ENCODE results near the gene BOLA3.
A peak's percentile ranks its signal among the peaks of the same experiment; 100 is the strongest.
"Not testable (repeated sequence)": the region's sequence is repeated elsewhere in the genome, so short reads cannot be mapped to it uniquely, and the experiment has no call there.

BOLA3 gene, protein sequence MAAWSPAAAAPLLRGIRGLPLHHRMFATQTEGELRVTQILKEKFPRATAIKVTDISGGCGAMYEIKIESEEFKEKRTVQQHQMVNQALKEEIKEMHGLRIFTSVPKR

DNA sequence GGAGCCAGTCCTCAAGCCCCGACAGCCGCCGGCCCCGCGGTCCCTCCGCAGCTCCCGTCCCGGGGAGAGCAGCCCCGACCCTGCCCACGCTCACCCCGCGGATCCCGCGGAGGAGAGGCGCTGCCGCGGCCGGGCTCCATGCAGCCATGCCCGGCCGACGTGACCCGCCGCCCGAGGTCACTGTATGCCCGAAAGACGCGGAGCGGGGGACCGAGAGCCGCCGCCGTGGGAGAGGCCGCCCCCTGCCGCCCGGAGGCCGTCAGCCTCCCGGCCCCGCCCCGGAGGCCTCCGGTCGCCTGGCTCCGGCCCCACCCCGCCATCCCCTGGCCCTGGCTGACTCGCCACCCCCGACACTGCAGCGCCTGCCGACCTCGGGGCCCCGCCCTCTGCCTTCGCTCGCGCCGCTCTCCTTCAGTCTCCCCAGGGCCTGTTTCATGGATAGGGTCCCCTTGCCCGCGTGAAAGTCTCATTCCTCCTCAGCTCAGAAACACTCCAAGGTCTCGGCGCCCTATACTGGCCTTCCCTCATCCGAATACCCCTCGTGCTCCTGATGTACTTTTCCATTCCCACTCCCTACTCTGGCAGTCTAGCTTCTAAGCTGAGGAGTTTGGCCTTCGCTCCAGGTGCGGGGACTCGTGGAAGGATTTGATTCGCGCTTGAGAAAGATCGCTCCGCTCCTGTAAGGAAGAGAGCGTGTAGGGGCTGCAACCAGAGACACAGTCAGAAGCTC lies at the start of gene BOLA3:
Gene BOLA3, minus strand, starts transcription at position 186 of the 730 bp plus-strand sequence. Its CDS starts 38 bp downstream, at position 148.
- Histone ChIP-seq H3K27ac (ENCODE audit: low read length) (peak within 1 kb of the TSS; percentile 65), H3K36me3 (ENCODE audit: control insufficient read depth, low read depth, low read length) (peaks cover 5% of the 10 kb centered on the region), H3K9ac (ENCODE audit: low read length) (peak within 1 kb of the TSS; percentile 88), H3K9me3 (ENCODE audit: control insufficient read depth, low read depth, low read length) (no peaks in the 10 kb centered on the region), H3K4me3 (ENCODE audit: low read length) (peak within 1 kb of the TSS; percentile 89), H3K27me3 (ENCODE audit: control insufficient read depth, insufficient read depth, low read length) (no peaks in the 10 kb centered on the region), H3K4me1 (ENCODE audit: control insufficient read depth, low read depth, low read length) (peaks cover 10% of the 10 kb centered on the region)

DNA sequence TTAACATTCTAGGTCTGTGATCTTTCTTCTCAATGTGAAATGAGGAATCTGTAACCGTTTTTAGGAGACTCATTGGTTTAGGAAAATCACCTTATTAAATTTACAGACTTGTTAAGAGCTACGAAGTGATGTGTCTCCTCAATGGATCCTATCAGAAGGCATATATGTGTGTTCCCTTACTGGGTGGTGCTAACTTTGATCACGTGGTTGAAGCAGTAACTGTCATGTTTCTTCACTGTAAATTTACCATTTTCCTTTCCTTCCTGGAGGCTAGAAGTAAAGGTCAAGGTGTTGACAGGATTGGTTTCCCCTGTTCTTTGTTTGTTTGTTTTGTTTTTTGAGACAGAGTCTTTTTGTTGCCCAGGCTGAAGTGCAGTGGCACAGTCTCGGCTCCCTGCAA lies 49.3 kb upstream of the BOLA3 start:
- no peak overlapping the region for H3K27ac ChIP-seq (ENCODE audit: low read length)
- no peak overlapping the region for H3K4me3 ChIP-seq (ENCODE audit: low read length)
- no peak overlapping the region for H3K9ac ChIP-seq (ENCODE audit: low read length)
- peaks cover 5% of the 10 kb centered on the region for H3K27me3 ChIP-seq (ENCODE audit: control insufficient read depth, insufficient read depth, low read length)
- peaks cover 15% of the 10 kb centered on the region for H3K4me1 ChIP-seq (ENCODE audit: control insufficient read depth, low read depth, low read length)
- H3K9me3 ChIP-seq (ENCODE audit: control insufficient read depth, low read depth, low read length): no peaks in the 10 kb centered on the region
- H3K36me3 ChIP-seq (ENCODE audit: control insufficient read depth, low read depth, low read length): peaks cover 17% of the 10 kb centered on the region

DNA sequence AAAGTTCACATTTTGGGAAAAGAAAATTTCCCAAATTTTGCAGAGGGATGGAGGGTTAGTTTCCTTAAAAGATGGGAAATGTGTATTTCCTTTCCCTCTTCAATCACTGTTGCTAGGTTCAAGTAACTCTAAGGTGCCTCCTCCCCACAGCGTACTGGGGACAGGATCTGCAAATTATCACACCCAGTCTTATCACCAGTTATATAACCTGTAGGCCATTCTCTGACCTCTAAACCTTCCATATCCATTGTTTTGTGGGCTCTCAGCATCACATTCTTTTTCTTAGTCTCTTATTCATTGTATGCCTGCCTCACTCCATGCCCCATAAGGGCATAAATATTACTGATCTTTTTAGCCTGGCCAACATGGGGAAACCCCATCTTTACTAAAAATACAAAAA lies 47.1 kb upstream of the BOLA3 start:
- Histone ChIP-seq H3K4me3 (ENCODE audit: low read length) (no peak overlapping the region), H3K9me3 (ENCODE audit: control insufficient read depth, low read depth, low read length) (no peaks in the 10 kb centered on the region), H3K9ac (ENCODE audit: low read length) (no peak overlapping the region), H3K36me3 (ENCODE audit: control insufficient read depth, low read depth, low read length) (peaks cover 2% of the 10 kb centered on the region), H3K4me1 (ENCODE audit: control insufficient read depth, low read depth, low read length) (peaks cover 14% of the 10 kb centered on the region), H3K27me3 (ENCODE audit: control insufficient read depth, insufficient read depth, low read length) (peaks cover 5% of the 10 kb centered on the region), H3K27ac (ENCODE audit: low read length) (no peak overlapping the region)

DNA sequence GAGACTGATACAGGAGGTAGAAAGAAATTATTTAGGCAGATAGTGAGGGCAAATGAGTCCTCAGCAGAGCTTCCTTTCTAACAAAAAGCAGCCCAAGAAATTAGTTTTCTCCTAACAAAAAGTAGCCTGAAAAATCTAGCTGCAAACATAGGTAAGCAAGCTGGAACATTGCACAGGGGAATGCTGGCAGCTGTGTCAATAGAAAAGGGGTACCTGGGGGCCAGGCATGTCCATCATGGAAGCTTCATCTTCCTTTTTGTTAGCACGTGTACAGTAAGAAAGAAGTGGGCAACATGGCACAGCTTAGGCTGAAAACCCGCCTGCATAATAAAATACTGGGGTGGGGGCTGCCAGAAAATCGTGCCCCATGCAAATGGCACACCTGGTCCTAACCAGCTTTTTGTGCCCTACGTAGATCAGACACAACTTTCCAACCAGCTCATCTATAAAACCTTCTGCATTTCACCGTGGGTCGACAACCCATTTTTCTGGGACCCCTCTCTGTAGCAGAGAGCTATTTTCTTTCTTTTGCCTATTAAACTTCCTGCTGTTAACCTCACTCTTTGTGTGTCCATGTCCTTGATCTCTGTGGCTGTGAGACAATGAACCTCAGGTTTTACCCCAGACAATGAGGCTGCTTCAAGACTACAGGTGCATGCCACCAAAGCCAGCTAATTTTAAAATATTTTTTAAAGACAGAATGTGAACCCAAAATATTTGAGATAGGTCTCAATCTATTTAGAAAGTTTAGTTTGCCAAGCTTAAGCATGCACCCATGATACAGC lies 44.1 kb upstream of the BOLA3 start:
- no peaks in the 10 kb centered on the region for H3K9me3 ChIP-seq (ENCODE audit: control insufficient read depth, low read depth, low read length)
- peak overlapping the region; percentile 18 for H3K9ac ChIP-seq (ENCODE audit: low read length)
- peaks cover 25% of the 10 kb centered on the region for H3K4me1 ChIP-seq (ENCODE audit: control insufficient read depth, low read depth, low read length)

DNA sequence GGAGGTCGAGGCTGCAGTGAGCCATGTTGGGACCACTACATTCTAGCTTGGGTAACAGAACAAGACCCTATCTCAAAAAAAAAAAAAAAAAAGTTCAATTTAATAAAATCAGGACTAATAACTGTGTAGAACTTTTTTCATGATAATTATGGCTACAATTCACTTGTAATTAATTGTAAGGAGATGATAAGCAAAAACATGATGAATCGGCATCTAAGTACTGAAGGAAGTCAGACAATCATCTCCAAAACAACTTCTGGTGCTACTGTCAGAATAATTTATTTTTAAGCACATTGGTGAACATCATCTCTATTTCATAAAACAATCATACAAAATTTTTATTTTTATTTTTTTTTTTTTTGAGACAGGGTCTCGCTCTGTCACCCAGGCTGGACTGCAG lies 41.0 kb upstream of the BOLA3 start:
- H3K36me3 ChIP-seq (ENCODE audit: control insufficient read depth, low read depth, low read length): no peaks in the 10 kb centered on the region
- no peaks in the 10 kb centered on the region for H3K9me3 ChIP-seq (ENCODE audit: control insufficient read depth, low read depth, low read length)
- H3K4me1 ChIP-seq (ENCODE audit: control insufficient read depth, low read depth, low read length): peaks cover 25% of the 10 kb centered on the region
- no peaks in the 10 kb centered on the region for H3K27me3 ChIP-seq (ENCODE audit: control insufficient read depth, insufficient read depth, low read length)
- no peak overlapping the region for H3K9ac ChIP-seq (ENCODE audit: low read length)
- no peak overlapping the region for H3K4me3 ChIP-seq (ENCODE audit: low read length)
- no peak overlapping the region for H3K27ac ChIP-seq (ENCODE audit: low read length)

More for the DNA sequence above, 44.1 kb upstream of the BOLA3 start:
- H3K36me3 ChIP-seq (ENCODE audit: control insufficient read depth, low read depth, low read length): no peaks in the 10 kb centered on the region
- H3K4me3 ChIP-seq (ENCODE audit: low read length): no peak overlapping the region
- peaks cover under 1% of the 10 kb centered on the region for H3K27me3 ChIP-seq (ENCODE audit: control insufficient read depth, insufficient read depth, low read length)
- no peak overlapping the region for H3K27ac ChIP-seq (ENCODE audit: low read length)

DNA sequence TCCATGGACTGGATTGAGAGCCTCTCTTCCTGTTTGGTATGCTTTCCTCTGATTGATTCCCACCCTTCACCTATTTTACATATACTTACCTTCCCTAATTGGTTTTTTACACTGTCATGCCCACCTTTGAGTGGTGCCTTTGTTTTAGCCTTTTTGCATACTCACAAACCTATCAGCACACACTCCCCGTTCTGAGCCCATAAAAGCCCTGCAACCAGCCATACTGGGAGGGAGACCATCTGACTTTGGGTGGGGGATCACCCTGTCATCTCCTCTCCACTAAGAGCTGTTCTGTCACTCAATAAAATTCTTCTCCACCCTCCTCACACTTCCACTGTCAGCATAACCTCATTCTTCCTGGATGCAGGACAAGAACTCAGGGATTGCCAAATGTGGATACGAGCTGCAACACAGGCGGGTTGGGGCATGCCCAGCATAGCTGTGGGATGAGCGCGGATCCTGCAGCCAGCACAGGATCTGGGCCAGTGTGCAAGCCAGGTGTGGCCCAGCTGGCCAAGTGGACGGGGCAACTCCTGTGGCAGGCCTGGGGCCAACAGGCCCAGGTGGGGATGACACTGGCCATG lies 40.4 kb upstream of the BOLA3 start:
- Histone ChIP-seq H3K36me3 (ENCODE audit: control insufficient read depth, low read depth, low read length) (no peaks in the 10 kb centered on the region), H3K27me3 (ENCODE audit: control insufficient read depth, insufficient read depth, low read length) (no peaks in the 10 kb centered on the region), H3K9me3 (ENCODE audit: control insufficient read depth, low read depth, low read length) (no peaks in the 10 kb centered on the region), H3K4me3 (ENCODE audit: low read length) (no peak overlapping the region), H3K27ac (ENCODE audit: low read length) (peak overlapping the region; percentile 15), H3K9ac (ENCODE audit: low read length) (no peak overlapping the region), H3K4me1 (ENCODE audit: control insufficient read depth, low read depth, low read length) (peaks cover 25% of the 10 kb centered on the region)

DNA sequence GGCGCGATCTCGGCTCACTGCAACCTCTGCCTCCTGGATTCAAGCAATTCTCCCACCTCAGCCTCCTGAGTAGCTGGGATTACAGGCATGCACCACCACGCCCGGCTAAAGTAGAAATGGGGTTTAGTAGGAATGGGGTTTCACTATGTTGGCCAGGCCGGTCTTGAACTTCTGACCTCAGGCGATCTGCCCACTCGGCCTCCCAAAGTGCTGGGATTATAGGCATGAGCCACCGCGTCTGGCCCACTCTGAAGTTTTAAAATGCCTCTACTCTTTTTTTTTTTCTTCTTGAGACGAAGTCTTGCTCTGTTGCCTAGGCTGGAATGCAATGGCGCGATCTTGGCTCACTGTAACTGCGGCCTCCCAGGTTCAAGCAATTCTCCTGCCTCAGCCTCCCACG lies 39.0 kb upstream of the BOLA3 start:
- peaks cover 15% of the 10 kb centered on the region for H3K4me1 ChIP-seq (ENCODE audit: control insufficient read depth, low read depth, low read length)
- H3K9ac ChIP-seq (ENCODE audit: low read length); H3K9me3 ChIP-seq (ENCODE audit: control insufficient read depth, low read depth, low read length): not testable (repeated sequence)

DNA sequence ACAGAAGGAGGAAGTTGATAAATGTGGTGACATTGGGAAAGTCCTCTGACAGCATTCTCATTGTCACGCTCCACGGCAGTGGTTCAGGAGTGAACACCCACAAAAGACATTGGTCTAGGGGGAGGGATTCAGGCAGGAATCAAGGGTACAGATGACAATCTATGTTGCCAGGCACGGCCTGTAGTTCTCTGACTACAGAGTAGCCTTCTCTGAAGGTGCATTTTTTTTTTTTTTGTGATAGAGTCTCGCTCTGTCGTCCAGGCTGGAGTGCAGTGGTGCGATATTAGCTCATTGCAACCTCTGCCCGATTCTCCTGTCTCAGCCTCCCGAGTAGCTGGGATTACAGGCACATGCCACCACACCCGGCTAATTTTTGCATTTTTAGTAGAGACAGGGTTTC lies 38.3 kb upstream of the BOLA3 start:
- H3K27me3 ChIP-seq (ENCODE audit: control insufficient read depth, insufficient read depth, low read length): no peaks in the 10 kb centered on the region
- no peaks in the 10 kb centered on the region for H3K36me3 ChIP-seq (ENCODE audit: control insufficient read depth, low read depth, low read length)
- H3K9ac ChIP-seq (ENCODE audit: low read length): no peak overlapping the region
- no peak overlapping the region for H3K4me3 ChIP-seq (ENCODE audit: low read length)
- no peaks in the 10 kb centered on the region for H3K9me3 ChIP-seq (ENCODE audit: control insufficient read depth, low read depth, low read length)
- H3K27ac ChIP-seq (ENCODE audit: low read length): no peak overlapping the region
- H3K4me1 ChIP-seq (ENCODE audit: control insufficient read depth, low read depth, low read length): peaks cover 12% of the 10 kb centered on the region

More for the DNA sequence above, 39.0 kb upstream of the BOLA3 start:
- not testable (repeated sequence) for H3K36me3 ChIP-seq (ENCODE audit: control insufficient read depth, low read depth, low read length); H3K4me3 ChIP-seq (ENCODE audit: low read length); H3K27ac ChIP-seq (ENCODE audit: low read length); H3K27me3 ChIP-seq (ENCODE audit: control insufficient read depth, insufficient read depth, low read length)

DNA sequence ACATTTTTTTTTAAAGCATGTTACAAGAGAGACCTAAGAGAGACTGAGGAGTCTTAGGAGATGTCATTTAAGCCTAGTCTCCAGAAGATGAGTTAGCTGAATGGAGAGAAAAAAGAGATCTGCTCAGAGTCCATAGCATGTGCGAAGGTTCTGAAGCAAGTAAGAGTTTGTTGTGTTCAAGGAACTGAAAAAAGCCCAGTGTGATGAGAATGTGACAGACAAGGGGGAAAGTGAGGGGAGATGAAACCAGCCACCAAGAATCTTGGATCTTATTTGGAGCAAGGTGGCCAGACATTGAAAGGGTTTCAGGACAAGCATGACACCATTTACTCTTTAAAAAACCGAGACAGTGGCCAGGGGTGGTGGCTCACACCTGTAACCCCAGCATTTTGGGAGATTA lies 36.2 kb upstream of the BOLA3 start:
- Histone ChIP-seq H3K4me3 (ENCODE audit: low read length) (no peak overlapping the region), H3K9me3 (ENCODE audit: control insufficient read depth, low read depth, low read length) (no peaks in the 10 kb centered on the region), H3K9ac (ENCODE audit: low read length) (no peak overlapping the region), H3K27me3 (ENCODE audit: control insufficient read depth, insufficient read depth, low read length) (no peaks in the 10 kb centered on the region), H3K27ac (ENCODE audit: low read length) (no peak overlapping the region), H3K36me3 (ENCODE audit: control insufficient read depth, low read depth, low read length) (no peaks in the 10 kb centered on the region), H3K4me1 (ENCODE audit: control insufficient read depth, low read depth, low read length) (peaks cover 12% of the 10 kb centered on the region)

DNA sequence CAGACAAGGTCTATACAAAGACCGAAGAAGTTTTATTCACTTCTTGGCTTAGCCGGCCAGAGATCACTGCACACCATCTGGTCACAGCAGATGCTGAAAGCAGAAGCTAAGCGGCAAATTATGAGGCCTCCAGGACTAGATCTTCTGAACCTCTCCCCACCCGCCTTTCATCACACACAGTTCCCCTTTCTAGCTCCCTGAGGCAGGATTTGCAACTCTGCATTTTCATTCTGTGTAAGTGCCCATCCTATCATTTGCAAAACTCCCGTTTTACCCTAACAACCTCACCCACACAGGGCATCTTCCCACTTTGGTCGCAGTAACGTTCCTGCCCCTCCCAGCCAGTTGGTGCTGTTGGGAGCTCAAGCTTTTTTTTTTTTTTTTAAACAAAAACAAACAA lies 34.0 kb upstream of the BOLA3 start:
- H3K36me3 ChIP-seq (ENCODE audit: control insufficient read depth, low read depth, low read length): no peaks in the 10 kb centered on the region
- no peaks in the 10 kb centered on the region for H3K9me3 ChIP-seq (ENCODE audit: control insufficient read depth, low read depth, low read length)
- no peaks in the 10 kb centered on the region for H3K4me1 ChIP-seq (ENCODE audit: control insufficient read depth, low read depth, low read length)
- H3K9ac ChIP-seq (ENCODE audit: low read length): no peak overlapping the region
- H3K27me3 ChIP-seq (ENCODE audit: control insufficient read depth, insufficient read depth, low read length): no peaks in the 10 kb centered on the region
- no peak overlapping the region for H3K4me3 ChIP-seq (ENCODE audit: low read length)
- H3K27ac ChIP-seq (ENCODE audit: low read length): no peak overlapping the region

DNA sequence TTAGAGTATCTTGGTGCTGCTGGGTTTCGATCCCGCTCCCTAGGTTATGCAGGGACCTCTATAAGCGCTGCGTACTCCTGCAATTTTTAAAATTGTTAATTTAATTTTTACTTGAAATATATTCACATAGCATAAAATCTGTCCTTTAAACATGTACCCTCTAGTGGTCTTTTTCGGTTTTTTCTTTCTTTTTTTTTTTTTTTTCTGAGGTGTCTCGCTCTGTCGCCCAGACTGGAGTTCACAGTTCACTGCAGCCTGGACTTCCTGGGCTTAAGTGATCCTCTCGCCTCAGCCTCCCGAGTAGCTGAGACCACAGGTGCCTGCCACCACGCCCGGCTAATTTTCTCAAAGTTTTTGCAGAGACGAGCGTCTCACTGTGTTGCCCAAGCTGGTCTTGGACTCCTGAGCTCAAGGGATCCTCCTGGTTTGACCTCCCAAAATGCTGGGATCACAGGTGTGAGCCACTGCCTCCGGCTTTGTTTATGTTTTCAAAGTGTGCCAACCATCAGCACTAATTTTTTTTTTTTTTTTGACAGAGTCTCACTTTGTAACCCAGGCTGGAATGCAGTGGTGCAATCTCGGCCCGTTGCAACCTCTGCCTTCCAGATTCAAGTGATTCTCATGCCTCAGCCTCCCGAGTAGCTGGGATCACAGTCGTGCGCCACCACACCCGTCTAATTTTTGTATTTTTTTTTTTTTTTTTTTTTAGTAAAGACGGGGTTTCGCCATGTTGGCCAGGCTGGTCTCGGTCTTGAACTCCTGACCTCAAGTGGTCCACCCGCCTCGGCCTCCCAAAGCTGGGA lies 31.6 kb upstream of the BOLA3 start:
- Histone ChIP-seq H3K9ac (ENCODE audit: low read length) (no peak overlapping the region), H3K4me1 (ENCODE audit: control insufficient read depth, low read depth, low read length) (no peaks in the 10 kb centered on the region), H3K27ac (ENCODE audit: low read length) (no peak overlapping the region), H3K9me3 (ENCODE audit: control insufficient read depth, low read depth, low read length) (no peaks in the 10 kb centered on the region), H3K4me3 (ENCODE audit: low read length) (peak overlapping the region; percentile 79), H3K27me3 (ENCODE audit: control insufficient read depth, insufficient read depth, low read length) (no peaks in the 10 kb centered on the region), H3K36me3 (ENCODE audit: control insufficient read depth, low read depth, low read length) (peaks cover 3% of the 10 kb centered on the region)
